Endometrium (tissue), 2 donors: ENCODE data around the gene CSNK1D.

Experiments used
- FAIRE-seq: peaks from 2 replicates; lab custom pipeline; 2012; peaks lifted over from hg19 to GRCh38; lab: Jason Lieb, UNC
- donor health status: control.
- donor health status: control.

Gene CSNK1D

GRCh38 chr17:82252511-82253178 is 20.9 kb downstream of the CSNK1D start:
- no peak for FAIRE-seq

DNA sequence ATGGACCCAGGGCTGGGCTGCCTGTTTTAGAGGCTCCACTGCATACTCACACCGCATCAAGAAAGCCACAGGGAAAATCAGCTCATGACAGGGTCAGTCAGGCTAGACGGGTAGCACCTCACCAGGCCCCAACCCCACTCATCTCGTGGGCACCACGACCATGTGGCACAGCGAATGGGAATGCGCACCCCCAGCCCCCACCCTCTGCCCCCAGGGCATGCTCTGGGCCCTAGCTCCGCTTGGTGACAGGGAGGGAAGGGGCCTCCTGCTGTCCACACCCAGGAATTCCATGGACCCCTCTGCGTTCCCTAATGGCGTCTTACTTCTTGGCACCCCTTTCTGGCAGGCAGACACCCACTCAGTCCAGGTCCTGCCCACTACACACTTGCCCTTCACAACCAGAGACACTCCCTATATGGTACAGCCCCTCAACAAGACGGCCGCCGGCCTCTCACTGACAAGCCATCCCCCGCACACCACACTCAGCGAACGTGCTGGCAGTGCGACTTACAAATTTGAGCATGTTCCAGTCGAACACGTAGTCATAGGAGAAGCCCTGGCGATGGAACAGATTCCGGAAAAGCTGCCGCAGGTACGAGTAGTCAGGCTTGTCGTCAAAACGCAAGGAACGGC is 22.5 kb downstream of the CSNK1D start:
- FAIRE-seq: no peak

DNA sequence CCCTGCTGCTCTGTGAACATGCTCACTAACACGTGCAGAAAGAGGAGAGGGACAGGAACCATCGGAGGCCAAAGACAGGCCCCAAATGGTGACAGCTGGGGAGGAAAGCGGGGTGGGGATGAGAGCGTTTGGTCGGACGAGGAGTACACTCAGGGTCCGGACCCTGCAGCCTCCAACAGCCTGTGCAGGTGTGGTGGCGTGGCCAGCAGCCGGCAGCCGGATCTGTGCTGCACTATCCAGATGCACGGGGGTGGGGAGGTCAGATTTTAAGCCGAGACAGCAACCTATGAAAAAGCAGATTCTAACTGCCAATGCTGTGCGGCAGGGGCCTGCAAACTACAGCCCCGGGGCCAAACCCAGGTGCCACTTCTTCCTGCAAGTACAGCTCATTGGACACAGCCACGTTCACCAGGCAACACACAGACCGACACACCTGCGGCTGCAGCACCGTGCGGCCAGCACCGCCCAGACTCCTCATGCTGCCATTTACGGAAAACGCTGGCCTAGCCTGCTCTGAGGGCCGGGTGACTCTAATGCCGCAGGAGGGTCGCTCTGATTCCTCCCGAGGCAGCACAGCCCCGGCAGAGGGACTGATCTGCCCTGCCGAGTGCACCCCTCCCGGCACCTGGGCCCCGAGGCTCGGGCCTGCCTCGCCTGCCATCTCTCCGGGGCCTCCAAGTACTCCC is 23.5 kb downstream of the CSNK1D start:
- FAIRE-seq: no peak

- no peak for FAIRE-seq
Observed at GRCh38 chr17:82248815-82249674, 24.5 kb downstream of the CSNK1D start.

GRCh38 chr17:82247856-82248671 is 25.4 kb downstream of the CSNK1D start:
- no peak for FAIRE-seq

DNA sequence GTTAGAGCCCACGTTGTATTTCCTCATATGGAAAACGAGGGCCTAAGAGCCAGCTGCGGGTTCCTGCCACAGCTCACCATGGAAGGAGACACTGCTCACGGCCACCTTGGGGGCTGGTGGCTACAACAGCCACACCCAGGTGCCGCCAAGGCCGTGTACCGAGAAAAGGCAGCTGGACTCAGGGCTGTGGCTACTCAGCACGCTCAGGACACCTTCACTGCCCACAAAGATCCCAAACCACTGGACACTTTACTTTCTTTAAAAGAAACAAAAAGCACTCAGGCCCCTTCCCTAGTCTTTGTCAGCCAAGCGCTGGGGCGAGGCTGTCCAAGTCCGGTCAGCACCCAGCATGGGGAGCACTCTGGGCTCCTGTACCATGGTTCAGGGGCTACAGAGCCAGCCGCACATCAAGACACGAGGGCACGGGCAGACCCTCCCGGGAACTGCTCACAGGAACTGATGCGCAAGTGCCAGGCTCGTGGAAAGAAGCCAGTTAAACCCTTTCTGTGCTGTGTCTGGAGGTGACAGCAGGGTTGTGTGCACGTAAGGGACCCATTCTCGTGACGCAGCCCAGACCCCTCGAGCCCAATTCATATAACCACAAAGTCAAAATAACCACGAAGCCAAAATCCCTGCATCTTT is 26.2 kb downstream of the CSNK1D start:
- FAIRE-seq: no peak

DNA sequence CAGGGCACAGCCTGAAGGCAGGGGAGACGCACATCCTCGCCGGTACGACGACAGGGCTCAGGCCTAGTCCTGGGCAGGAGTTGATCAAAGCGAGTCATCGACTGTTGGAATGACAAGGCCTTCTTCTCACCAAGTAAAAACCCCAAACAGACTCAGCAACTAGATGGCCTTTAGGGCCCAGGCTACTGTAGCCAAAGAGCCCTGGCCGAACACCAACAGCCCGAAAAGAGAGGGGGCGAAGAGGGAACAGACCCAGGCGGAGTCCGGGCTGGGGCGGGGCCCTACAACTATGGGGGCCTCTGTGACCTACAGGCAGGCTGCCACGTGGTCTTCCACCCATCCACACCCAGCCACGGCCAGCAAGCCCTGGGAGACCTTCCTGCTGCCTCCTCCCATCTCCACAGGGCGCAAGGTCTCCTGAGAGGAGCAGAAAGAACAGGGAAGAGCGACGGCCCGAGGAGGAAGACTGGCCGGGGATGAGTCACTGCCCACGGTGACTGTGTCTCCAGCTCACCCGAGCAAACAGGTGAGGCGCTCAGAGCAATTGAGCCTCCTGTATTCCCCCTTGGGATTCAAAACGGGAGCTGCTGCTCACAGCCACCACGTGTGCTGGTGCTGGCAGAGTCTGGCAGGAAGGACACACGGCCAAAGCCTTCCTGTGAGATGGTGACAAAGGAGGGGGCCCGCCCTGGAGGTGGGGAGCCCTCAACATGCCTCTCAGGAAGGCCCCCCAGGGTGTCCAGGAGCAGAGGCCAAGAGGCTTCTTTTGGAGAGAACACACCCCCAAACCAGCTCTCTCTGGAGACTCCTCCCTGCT is 26.9 kb downstream of the CSNK1D start:
- no peak for FAIRE-seq

GRCh38 chr17:82246040-82246364 is 27.5 kb downstream of the CSNK1D start:
- FAIRE-seq: no peak

GRCh38 chr17:82245134-82246039 is 28.1 kb downstream of the CSNK1D start:
- FAIRE-seq: no peak

- FAIRE-seq: no peak
Observed at GRCh38 chr17:82244413-82245133, 28.9 kb downstream of the CSNK1D start.

DNA sequence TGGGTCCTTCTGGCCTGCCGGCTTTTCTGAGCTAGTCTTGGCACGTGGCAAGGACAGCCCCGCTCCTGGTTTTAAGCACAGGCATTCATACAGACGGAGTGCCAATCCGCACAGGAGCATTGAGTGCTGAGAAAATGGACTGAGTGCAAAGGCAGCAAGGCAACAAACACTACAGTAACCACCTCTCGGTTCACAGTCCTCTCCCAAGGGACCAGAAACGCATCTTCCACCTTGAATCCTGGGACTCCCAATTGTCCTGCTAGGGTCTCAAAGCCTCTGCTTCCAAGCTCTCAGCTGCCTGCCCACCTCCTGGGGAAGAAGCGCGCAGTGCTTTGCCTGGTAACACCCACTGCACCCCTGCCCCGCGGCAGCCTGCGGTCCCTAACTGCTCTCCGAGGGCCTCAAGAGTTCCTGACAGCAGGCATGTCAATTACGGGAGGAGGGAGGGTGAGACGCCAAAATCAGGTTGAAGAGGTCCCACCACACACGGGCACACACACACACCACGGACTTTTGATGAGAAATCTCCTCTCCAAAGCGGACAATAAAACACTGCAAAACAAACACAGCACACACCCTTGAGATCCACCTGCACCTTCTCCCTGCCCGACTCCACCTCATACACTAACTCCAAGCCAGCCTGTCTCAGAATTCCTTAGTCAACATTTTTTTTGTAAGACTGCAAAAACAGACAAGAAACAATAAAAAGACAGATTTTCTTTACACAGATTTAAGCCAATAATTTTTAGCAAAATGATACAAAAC is 29.7 kb downstream of the CSNK1D start:
- FAIRE-seq: no peak

GRCh38 chr17:82242977-82243647 is 30.4 kb downstream of the CSNK1D start:
- FAIRE-seq: no peak

DNA sequence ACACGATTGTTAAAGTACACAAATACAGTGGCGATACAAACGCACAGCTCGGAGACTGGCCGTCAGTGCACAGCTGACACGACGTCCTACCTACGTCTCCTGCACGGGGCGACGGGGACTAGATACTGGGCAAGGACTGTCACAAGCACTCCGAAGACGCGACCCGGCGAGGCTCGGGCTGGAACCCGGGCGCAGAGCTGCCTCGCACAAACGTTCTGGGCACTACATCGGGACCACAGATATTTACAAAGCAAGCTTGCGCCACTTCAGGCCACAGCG is 30.9 kb downstream of the CSNK1D start:
- no peak for FAIRE-seq

DNA sequence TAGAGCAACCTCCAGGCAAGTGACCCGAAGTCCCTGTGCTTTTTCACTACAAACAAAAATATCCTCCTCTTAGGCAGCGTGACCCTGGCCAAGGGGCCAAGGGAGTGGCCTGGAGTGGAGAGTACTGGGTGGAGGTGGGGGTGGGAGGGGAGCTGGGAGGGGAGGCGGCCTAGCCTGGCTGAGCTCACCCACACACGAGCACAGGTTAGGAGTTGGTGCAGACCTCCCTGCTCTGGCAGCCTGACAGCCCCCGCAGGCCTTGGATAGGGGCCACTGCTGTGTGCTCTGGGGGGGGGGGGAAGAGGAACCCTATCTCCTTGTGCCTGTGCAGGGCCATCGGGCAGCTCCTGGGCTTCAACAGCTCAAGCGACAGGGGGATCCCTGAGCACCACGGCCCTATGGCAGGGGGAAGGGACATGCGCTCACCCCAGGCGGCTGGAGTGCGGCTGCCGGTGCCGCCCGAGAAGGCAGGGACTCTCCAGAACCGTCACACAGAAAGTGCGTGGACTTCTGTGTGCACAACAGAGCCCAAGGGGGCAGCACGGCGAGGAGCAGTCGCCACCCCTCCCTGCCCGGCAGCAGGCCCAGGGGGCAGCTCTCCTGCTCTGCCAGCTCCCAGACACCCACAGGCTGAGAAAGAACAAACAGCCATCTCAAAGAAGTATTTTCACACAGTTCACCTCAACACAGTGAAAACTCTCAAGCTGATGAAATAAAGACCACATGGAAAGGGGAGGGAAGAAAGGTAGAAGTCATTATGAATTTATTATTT is 31.4 kb downstream of the CSNK1D start:
- FAIRE-seq: no peak

- no peak for FAIRE-seq
Observed at GRCh38 chr17:82241183-82241925, 32.1 kb downstream of the CSNK1D start.
